DND-41 (cell line): ENCODE results near the gene COL23A1.

ENCODE experiments used
- CTCF ChIP-seq: IDR thresholded peaks from 2 replicates; pipeline ENCODE4 v1.5.1; 2012; ENCODE audit warnings: borderline replicate concordance, low read length, moderate library complexity, mild to moderate bottlenecking; ENCODE audit not compliant: poor library complexity, severe bottlenecking; ENCODE audit errors: extremely low read depth
- EZH2 ChIP-seq: IDR thresholded peaks from 3 replicates; pipeline ENCODE4 v1.6.1; 2012; ENCODE audit warnings: borderline replicate concordance, low read depth, mild to moderate bottlenecking, moderate library complexity, low read length, inconsistent platforms; ENCODE audit not compliant: severe bottlenecking

GRCh38 chr5:178212241-178213002, 377.8 kb downstream of the COL23A1 start:
- TF ChIP-seq CTCF, result no peak
- no peak for TF ChIP-seq EZH2
